ENCODE data around the gene KRTAP4-3. TPM values are rescaled to one million over a fixed set of nuclear protein-coding genes. Genes with fewer than 3 reads are reported as not detected.

Gene KRTAP4-3
- total and polyA plus RNA-seq, 10 of the 15 experiments (the other 5 are each of a cell fraction or from before 2014, with no cell fraction given), result not detected

DNA sequence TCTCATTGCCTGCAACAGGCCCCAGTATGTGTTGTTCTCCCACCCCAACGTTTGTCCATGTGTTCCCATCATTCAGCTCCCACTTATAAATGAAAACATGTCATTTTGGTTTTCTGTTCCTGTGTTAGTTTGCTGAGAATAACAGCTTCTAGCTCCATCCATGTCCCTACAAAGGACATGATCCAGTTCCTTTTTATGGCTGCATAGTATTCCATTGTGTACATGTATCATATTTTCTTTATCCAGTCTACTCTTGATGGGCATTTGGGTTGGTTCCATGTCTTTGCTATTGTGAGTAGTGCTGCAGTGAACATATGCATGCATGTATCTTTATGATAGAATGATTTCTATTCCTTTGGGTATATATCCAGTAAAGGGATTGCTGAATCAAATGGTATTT lies 47.7 kb upstream of the KRTAP4-3 start:
- no peaks in the 10 kb centered on the region for H3K4me1 ChIP-seq (ENCODE audit: control insufficient read depth, insufficient read depth, low read length)
- TF ChIP-seq IRF4 (IDR thresholded peaks at IDR 0.05; ENCODE audit: low read depth, low read length) (no peak), YY1 (IDR thresholded peaks at IDR 0.05; ENCODE audit: low read depth, low read length) (no peak), CBX3 (IDR thresholded peaks at IDR 0.05; ENCODE audit: borderline replicate concordance, low read depth) (no peak), NFXL1 (IDR thresholded peaks at IDR 0.05; ENCODE audit: borderline replicate concordance) (no peak), CBX5 (IDR thresholded peaks at IDR 0.05; ENCODE audit: low read depth) (no peak), BCL11A (IDR thresholded peaks at IDR 0.05; ENCODE audit: low read depth, low read length) (no peak), RELA (IDR thresholded peaks at IDR 0.05; ENCODE audit: borderline replicate concordance, partially characterized antibody) (no peak), TCF7 (IDR thresholded peaks at IDR 0.05; ENCODE audit: borderline replicate concordance) (no peak), HDAC6 (IDR thresholded peaks at IDR 0.05; ENCODE audit: unreplicated experiment) (no peak), CBFB (IDR thresholded peaks at IDR 0.05; ENCODE audit: low read depth) (no peak)
- TF ChIP-seq, protein P1, sequence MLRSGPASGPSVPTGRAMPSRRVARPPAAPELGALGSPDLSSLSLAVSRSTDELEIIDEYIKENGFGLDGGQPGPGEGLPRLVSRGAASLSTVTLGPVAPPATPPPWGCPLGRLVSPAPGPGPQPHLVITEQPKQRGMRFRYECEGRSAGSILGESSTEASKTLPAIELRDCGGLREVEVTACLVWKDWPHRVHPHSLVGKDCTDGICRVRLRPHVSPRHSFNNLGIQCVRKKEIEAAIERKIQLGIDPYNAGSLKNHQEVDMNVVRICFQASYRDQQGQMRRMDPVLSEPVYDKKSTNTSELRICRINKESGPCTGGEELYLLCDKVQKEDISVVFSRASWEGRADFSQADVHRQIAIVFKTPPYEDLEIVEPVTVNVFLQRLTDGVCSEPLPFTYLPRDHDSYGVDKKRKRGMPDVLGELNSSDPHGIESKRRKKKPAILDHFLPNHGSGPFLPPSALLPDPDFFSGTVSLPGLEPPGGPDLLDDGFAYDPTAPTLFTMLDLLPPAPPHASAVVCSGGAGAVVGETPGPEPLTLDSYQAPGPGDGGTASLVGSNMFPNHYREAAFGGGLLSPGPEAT (IDR thresholded peaks at IDR 0.05; ENCODE audit: low read depth), result no peak
- TF ChIP-seq, protein P2, sequence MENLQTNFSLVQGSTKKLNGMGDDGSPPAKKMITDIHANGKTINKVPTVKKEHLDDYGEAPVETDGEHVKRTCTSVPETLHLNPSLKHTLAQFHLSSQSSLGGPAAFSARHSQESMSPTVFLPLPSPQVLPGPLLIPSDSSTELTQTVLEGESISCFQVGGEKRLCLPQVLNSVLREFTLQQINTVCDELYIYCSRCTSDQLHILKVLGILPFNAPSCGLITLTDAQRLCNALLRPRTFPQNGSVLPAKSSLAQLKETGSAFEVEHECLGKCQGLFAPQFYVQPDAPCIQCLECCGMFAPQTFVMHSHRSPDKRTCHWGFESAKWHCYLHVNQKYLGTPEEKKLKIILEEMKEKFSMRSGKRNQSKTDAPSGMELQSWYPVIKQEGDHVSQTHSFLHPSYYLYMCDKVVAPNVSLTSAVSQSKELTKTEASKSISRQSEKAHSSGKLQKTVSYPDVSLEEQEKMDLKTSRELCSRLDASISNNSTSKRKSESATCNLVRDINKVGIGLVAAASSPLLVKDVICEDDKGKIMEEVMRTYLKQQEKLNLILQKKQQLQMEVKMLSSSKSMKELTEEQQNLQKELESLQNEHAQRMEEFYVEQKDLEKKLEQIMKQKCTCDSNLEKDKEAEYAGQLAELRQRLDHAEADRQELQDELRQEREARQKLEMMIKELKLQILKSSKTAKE (IDR thresholded peaks at IDR 0.05; ENCODE audit: low read depth, poor library complexity, severe bottlenecking), result no peak
- TF ChIP-seq, protein P3, sequence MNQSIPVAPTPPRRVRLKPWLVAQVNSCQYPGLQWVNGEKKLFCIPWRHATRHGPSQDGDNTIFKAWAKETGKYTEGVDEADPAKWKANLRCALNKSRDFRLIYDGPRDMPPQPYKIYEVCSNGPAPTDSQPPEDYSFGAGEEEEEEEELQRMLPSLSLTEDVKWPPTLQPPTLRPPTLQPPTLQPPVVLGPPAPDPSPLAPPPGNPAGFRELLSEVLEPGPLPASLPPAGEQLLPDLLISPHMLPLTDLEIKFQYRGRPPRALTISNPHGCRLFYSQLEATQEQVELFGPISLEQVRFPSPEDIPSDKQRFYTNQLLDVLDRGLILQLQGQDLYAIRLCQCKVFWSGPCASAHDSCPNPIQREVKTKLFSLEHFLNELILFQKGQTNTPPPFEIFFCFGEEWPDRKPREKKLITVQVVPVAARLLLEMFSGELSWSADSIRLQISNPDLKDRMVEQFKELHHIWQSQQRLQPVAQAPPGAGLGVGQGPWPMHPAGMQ (IDR thresholded peaks at IDR 0.05; ENCODE audit: borderline replicate concordance), result no peak
- TF ChIP-seq, protein P4, sequence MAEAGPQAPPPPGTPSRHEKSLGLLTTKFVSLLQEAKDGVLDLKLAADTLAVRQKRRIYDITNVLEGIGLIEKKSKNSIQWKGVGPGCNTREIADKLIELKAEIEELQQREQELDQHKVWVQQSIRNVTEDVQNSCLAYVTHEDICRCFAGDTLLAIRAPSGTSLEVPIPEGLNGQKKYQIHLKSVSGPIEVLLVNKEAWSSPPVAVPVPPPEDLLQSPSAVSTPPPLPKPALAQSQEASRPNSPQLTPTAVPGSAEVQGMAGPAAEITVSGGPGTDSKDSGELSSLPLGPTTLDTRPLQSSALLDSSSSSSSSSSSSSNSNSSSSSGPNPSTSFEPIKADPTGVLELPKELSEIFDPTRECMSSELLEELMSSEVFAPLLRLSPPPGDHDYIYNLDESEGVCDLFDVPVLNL (IDR thresholded peaks at IDR 0.05; ENCODE audit: low read depth, low read length), result no peak
- TF ChIP-seq, protein P5, sequence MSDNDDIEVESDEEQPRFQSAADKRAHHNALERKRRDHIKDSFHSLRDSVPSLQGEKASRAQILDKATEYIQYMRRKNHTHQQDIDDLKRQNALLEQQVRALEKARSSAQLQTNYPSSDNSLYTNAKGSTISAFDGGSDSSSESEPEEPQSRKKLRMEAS (IDR thresholded peaks at IDR 0.05; ENCODE audit: low read depth, low read length), result no peak

More for the DNA sequence above, 47.7 kb upstream of the KRTAP4-3 start:
- no peaks in the 10 kb centered on the region for H3K36me3 ChIP-seq (ENCODE audit: control insufficient read depth in 2 of 2, insufficient read depth in 2 of 2, low read length in 1 of 2)
- in situ Hi-C loops (cut with MboI), result no loop called here
- no peak for ATAC-seq
- no peak overlapping the region for H3K9ac ChIP-seq (ENCODE audit: control insufficient read depth, insufficient read depth, low read length)
- ChIA-PET RAD21 (ENCODE audit: unreplicated experiment) (no interaction called here), SMC1A (ENCODE audit: uncharacterized antibody, unreplicated experiment) (no interaction called here), CTCF (no interaction called here), POLR2A (interaction anchor here (0.5 kb wide), 1 partner anchor 14 kb away, joined by 3 read pairs; no protein-coding TSS in a partner anchor)
- H3K27ac ChIP-seq (ENCODE audit: control insufficient read depth, insufficient read depth), result no peak overlapping the region
- H3K4me2 ChIP-seq (ENCODE audit: control insufficient read depth, insufficient read depth), result no peak overlapping the region
- H3K27me3 ChIP-seq (replicated peaks in 1 of 2; ENCODE audit: control insufficient read depth in 2 of 2, insufficient read depth in 2 of 2, low read length in 1 of 2), result no peaks in the 10 kb centered on the region; a peak in 1 of 4 replicates
- no peaks in the 10 kb centered on the region for H4K20me1 ChIP-seq (ENCODE audit: control insufficient read depth, insufficient read depth)
- no peak for DNase-seq (ENCODE audit: low read depth, low spot score)
- 0% methylated on average over 1 of the region's 1 CpG for WGBS (ENCODE audit: insufficient coverage, insufficient replicate concordance, low lambda C conversion rate, missing lambda C conversion rate)
- intact Hi-C loops (cut with micrococcal nuclease; ENCODE audit: unreplicated experiment), result no loop called here
- H3K9me3 ChIP-seq (replicated peaks; ENCODE audit: control insufficient read depth, insufficient read depth, low read length), result no peaks in the 10 kb centered on the region
- no peaks in the 10 kb centered on the region for H3K79me2 ChIP-seq (ENCODE audit: control insufficient read depth, insufficient read depth, low read length)
- no TSS peak for BruUV-seq (replicated peaks)
- H2AFZ ChIP-seq (ENCODE audit: control insufficient read depth, low read depth, low read length), result no peak overlapping the region
- FAIRE-seq, result no peak
- no peak overlapping the region for H3K4me3 ChIP-seq
